ENCODE results near the gene LIMA1. TPM values are rescaled to one million over a fixed set of nuclear protein-coding genes. Genes with fewer than 3 reads are reported as not detected.

LIMA1 gene
- total and polyA plus RNA-seq, 4 experiments from 2014 or later, result 4.9 to 14.9 (median 12.0) TPM

GRCh38 chr12:50184261-50184660, 99.1 kb downstream of the LIMA1 start:
- Histone ChIP-seq H3K4me1 (ENCODE audit: insufficient read depth, low read length) (peaks cover 28% of the 10 kb centered on the region), H3K27ac (ENCODE audit: low read depth, low read length) (no peak overlapping the region), H3K27me3 (ENCODE audit: insufficient read depth, low read length) (no peaks in the 10 kb centered on the region), H3K36me3 (ENCODE audit: insufficient read depth, low read length) (peaks cover 6% of the 10 kb centered on the region), H3K4me3 (ENCODE audit: low read length in 2 of 2) (no peak overlapping the region), H3K9me3 (ENCODE audit: control insufficient read depth in 1 of 2, low read length in 2 of 2) (no peaks in the 10 kb centered on the region)
- CTCF ChIA-PET (ENCODE audit: partially characterized antibody), result interaction anchor here (0.8 to 4.5 kb wide), 4 partner anchors 8 to 114 kb away, joined by 3 to 33 read pairs (median 12); no protein-coding TSS in a partner anchor
- H3K27me3 Mint-ChIP-seq, result no peaks in the 10 kb centered on the region
- H3K9me3 Mint-ChIP-seq, result no peaks in the 10 kb centered on the region
- peaks cover 9 to 16% of the 10 kb centered on the region in 2 donors for H3K36me3 Mint-ChIP-seq
- DNase-seq, result no peak
- H3K27ac Mint-ChIP-seq, result peak overlapping the region in 2 of 7 donors; percentile 55 to 59
- POLR2A ChIA-PET (ENCODE audit: partially characterized antibody), result interaction anchor here (1.5 kb wide), 1 partner anchor 37 kb away, joined by 3 read pairs; no protein-coding TSS in a partner anchor
- no peak overlapping the region for H3K4me3 Mint-ChIP-seq
- peaks cover 13 to 35% (median 21%) of the 10 kb centered on the region in 4 donors for H3K4me1 Mint-ChIP-seq
- intact Hi-C loops (cut with micrococcal nuclease), result loop anchor here (10.0 kb wide), 1 partner anchor 219 kb away; the partner anchor contains the start of gene AQP5

GRCh38 chr12:50182461-50182860, 100.9 kb downstream of the LIMA1 start:
- DNase-seq, result no peak
- no peak overlapping the region for H3K4me3 Mint-ChIP-seq
- H3K36me3 ChIP-seq (ENCODE audit: insufficient read depth, low read length), result peaks cover 17% of the 10 kb centered on the region
- H3K4me3 ChIP-seq (ENCODE audit: low read length in 2 of 2), result no peak overlapping the region
- peak overlapping the region in 2 of 7 donors; percentile 22 to 31 for H3K27ac Mint-ChIP-seq
- H3K27me3 ChIP-seq (ENCODE audit: insufficient read depth, low read length), result no peaks in the 10 kb centered on the region
- H3K4me1 ChIP-seq (ENCODE audit: insufficient read depth, low read length), result peaks cover 10% of the 10 kb centered on the region
- H3K9me3 Mint-ChIP-seq, result no peaks in the 10 kb centered on the region
- peaks cover 14 to 22% of the 10 kb centered on the region in 2 donors for H3K36me3 Mint-ChIP-seq
- H3K4me1 Mint-ChIP-seq, result peaks cover 5 to 19% (median 10%) of the 10 kb centered on the region in 4 donors
- ChIA-PET CTCF (ENCODE audit: partially characterized antibody) (interaction anchor here (1.7 to 4.2 kb wide), 3 partner anchors 43 to 132 kb away, joined by 5 to 14 read pairs (median 7); no protein-coding TSS in a partner anchor), POLR2A (ENCODE audit: partially characterized antibody) (interaction anchor here (0.9 kb wide), 1 partner anchor 98 kb away, joined by 7 read pairs; no protein-coding TSS in a partner anchor)
- H3K9me3 ChIP-seq (ENCODE audit: control insufficient read depth in 1 of 2, low read length in 2 of 2), result no peaks in the 10 kb centered on the region
- no peaks in the 10 kb centered on the region for H3K27me3 Mint-ChIP-seq
- intact Hi-C loops (cut with micrococcal nuclease), result loop anchor here (10.0 kb wide), 1 partner anchor 218 kb away; the partner anchor contains the start of gene AQP5
- no peak overlapping the region for H3K27ac ChIP-seq (ENCODE audit: low read depth, low read length)

- H3K4me1 Mint-ChIP-seq, result peaks cover 5 to 14% (median 7%) of the 10 kb centered on the region in 4 donors
- Histone ChIP-seq H3K27me3 (ENCODE audit: insufficient read depth, low read length) (no peaks in the 10 kb centered on the region), H3K4me3 (ENCODE audit: low read length in 2 of 2) (no peak overlapping the region), H3K9me3 (ENCODE audit: control insufficient read depth in 1 of 2, low read length in 2 of 2) (no peaks in the 10 kb centered on the region), H3K4me1 (ENCODE audit: insufficient read depth, low read length) (peaks cover 4% of the 10 kb centered on the region), H3K27ac (ENCODE audit: low read depth, low read length) (no peak overlapping the region), H3K36me3 (ENCODE audit: insufficient read depth, low read length) (peaks cover 22% of the 10 kb centered on the region)
- ChIA-PET CTCF (ENCODE audit: partially characterized antibody) (interaction anchor here (1.0 to 11.4 kb wide), 6 partner anchors 42 to 133 kb away, joined by 3 to 131 read pairs (median 6); partner anchors contain the start of genes COX14 and SMARCD1), POLR2A (ENCODE audit: partially characterized antibody) (interaction anchor here (0.5 to 1.0 kb wide), 3 partner anchors 9 to 69 kb away, joined by 3 to 4 read pairs (median 3); partner anchors contain the start of gene CERS5)
- peak overlapping the region in 1 of 7 donors; percentile 32 for H3K27ac Mint-ChIP-seq
- H3K9me3 Mint-ChIP-seq, result no peaks in the 10 kb centered on the region
- no peak overlapping the region for H3K4me3 Mint-ChIP-seq
- intact Hi-C loops (cut with micrococcal nuclease), result loop anchor here (10.0 kb wide), 1 partner anchor 217 kb away; the partner anchor contains the start of gene AQP5
- H3K27me3 Mint-ChIP-seq, result no peaks in the 10 kb centered on the region
- peaks cover 19 to 29% of the 10 kb centered on the region in 2 donors for H3K36me3 Mint-ChIP-seq
- DNase-seq, result no peak
Observed at GRCh38 chr12:50181691-50182090, 101.6 kb downstream of the LIMA1 start.

GRCh38 chr12:50175716-50176026, 107.6 kb downstream of the LIMA1 start:
- Mint-ChIP-seq H3K27me3 (no peaks in the 10 kb centered on the region), H3K36me3 (peaks cover 10 to 25% of the 10 kb centered on the region in 2 donors), H3K27ac (peak overlapping the region in 1 of 7 donors; percentile 49), H3K4me3 (no peak overlapping the region), H3K9me3 (no peaks in the 10 kb centered on the region), H3K4me1 (peaks cover 0 to 2% (median 0%) of the 10 kb centered on the region in 4 donors)
- intact Hi-C loops (cut with micrococcal nuclease), result loop anchor here (1.0 kb wide), 5 partner anchors 43 to 105 kb away; no protein-coding TSS in a partner anchor
- DNase-seq, result no peak
- H3K9me3 ChIP-seq (ENCODE audit: control insufficient read depth in 1 of 2, low read length in 2 of 2), result no peaks in the 10 kb centered on the region
- no peak overlapping the region for H3K27ac ChIP-seq (ENCODE audit: low read depth, low read length)
- H3K36me3 ChIP-seq (ENCODE audit: insufficient read depth, low read length), result peaks cover 22% of the 10 kb centered on the region
- ChIA-PET CTCF (ENCODE audit: partially characterized antibody) (interaction anchor here (0.7 to 13.8 kb wide), 27 partner anchors 9 to 139 kb away, joined by 3 to 197 read pairs (median 4); partner anchors contain the start of genes CERS5, COX14, GPD1 and SMARCD1), POLR2A (ENCODE audit: partially characterized antibody) (interaction anchor here (0.5 to 1.1 kb wide), 5 partner anchors 9 to 88 kb away, joined by 3 to 6 read pairs (median 3); partner anchors contain the start of genes CERS5 and COX14)
- no peaks in the 10 kb centered on the region for H3K4me1 ChIP-seq (ENCODE audit: insufficient read depth, low read length)
- no peaks in the 10 kb centered on the region for H3K27me3 ChIP-seq (ENCODE audit: insufficient read depth, low read length)
- H3K4me3 ChIP-seq (ENCODE audit: low read length in 2 of 2), result no peak overlapping the region

GRCh38 chr12:50174971-50175715, 108.2 kb downstream of the LIMA1 start:
- no peak overlapping the region for H3K27ac ChIP-seq (ENCODE audit: low read depth, low read length)
- POLR2A ChIA-PET (ENCODE audit: partially characterized antibody), result interaction anchor here (0.7 to 1.1 kb wide), 2 partner anchors 63 to 87 kb away, joined by 3 to 6 read pairs; partner anchors contain the start of gene COX14
- no peaks in the 10 kb centered on the region for H3K4me1 ChIP-seq (ENCODE audit: insufficient read depth, low read length)
- Mint-ChIP-seq H3K27me3 (no peaks in the 10 kb centered on the region), H3K36me3 (peaks cover 10 to 22% of the 10 kb centered on the region in 2 donors), H3K4me3 (no peak overlapping the region), H3K9me3 (peaks cover 0 to 3% (median 0%) of the 10 kb centered on the region in 8 donors), H3K27ac (peak overlapping the region in 2 of 7 donors; percentile 13 to 49), H3K4me1 (peaks cover 0 to 2% (median 0%) of the 10 kb centered on the region in 4 donors)
- no peak overlapping the region for H3K4me3 ChIP-seq (ENCODE audit: low read length in 2 of 2)
- peak; percentile 44 to 71 (median 64) for DNase-seq
- CTCF ChIA-PET (ENCODE audit: partially characterized antibody), result interaction anchor here (0.6 to 13.8 kb wide), 28 partner anchors 8 to 139 kb away, joined by 3 to 197 read pairs (median 4); partner anchors contain the start of genes CERS5, COX14, GPD1 and SMARCD1
- no peaks in the 10 kb centered on the region for H3K9me3 ChIP-seq (ENCODE audit: control insufficient read depth in 1 of 2, low read length in 2 of 2)
- peaks cover 19% of the 10 kb centered on the region for H3K36me3 ChIP-seq (ENCODE audit: insufficient read depth, low read length)
- intact Hi-C loops (cut with micrococcal nuclease), result loop anchor here (1.0 kb wide), 5 partner anchors 43 to 105 kb away; no protein-coding TSS in a partner anchor
- H3K27me3 ChIP-seq (ENCODE audit: insufficient read depth, low read length), result no peaks in the 10 kb centered on the region

- no peaks in the 10 kb centered on the region for H3K27me3 ChIP-seq (ENCODE audit: insufficient read depth, low read length)
- intact Hi-C loops (cut with micrococcal nuclease), result loop anchor here (1.0 to 2.0 kb wide), 3 partner anchors 56 to 142 kb away; partner anchors contain the start of genes RACGAP1 and SMARCD1
- peak; percentile 97 to 98 (median 97) for DNase-seq
- peak within 1 kb of the TSS; percentile 90 for H3K27ac ChIP-seq (ENCODE audit: low read depth, low read length)
- ChIA-PET POLR2A (ENCODE audit: partially characterized antibody) (interaction anchor here (0.5 to 5.9 kb wide), 26 partner anchors 9 to 1138 kb away, joined by 3 to 112 read pairs (median 4); partner anchors contain the start of genes COX14, LIMA1 and SMARCD1), CTCF (ENCODE audit: partially characterized antibody) (interaction anchor here (0.6 to 13.8 kb wide), 14 partner anchors 9 to 141 kb away, joined by 3 to 197 read pairs (median 4); partner anchors contain the start of genes COX14, GPD1 and SMARCD1)
- H3K9me3 Mint-ChIP-seq, result peaks cover 0 to 4% (median 0%) of the 10 kb centered on the region in 8 donors
- H3K36me3 ChIP-seq (ENCODE audit: insufficient read depth, low read length), result no peaks in the 10 kb centered on the region
- H3K4me3 ChIP-seq (ENCODE audit: low read length in 2 of 2), result peak within 1 kb of the TSS; percentile 72 to 81
- H3K4me1 Mint-ChIP-seq, result peaks cover 19 to 34% (median 26%) of the 10 kb centered on the region in 4 donors
- H3K36me3 Mint-ChIP-seq, result peaks cover 0 to 6% of the 10 kb centered on the region in 2 donors
- H3K4me3 Mint-ChIP-seq, result peak within 1 kb of the TSS; percentile 93 to 96 (median 94)
- H3K27me3 Mint-ChIP-seq, result no peaks in the 10 kb centered on the region
- no peaks in the 10 kb centered on the region for H3K9me3 ChIP-seq (ENCODE audit: control insufficient read depth in 1 of 2, low read length in 2 of 2)
- H3K4me1 ChIP-seq (ENCODE audit: insufficient read depth, low read length), result peaks cover 30% of the 10 kb centered on the region
- H3K27ac Mint-ChIP-seq, result peak within 1 kb of the TSS; percentile 88 to 98 (median 96)
Observed at GRCh38 chr12:50167049-50167828, 116.1 kb downstream of the LIMA1 start, which contains the start of gene CERS5. TSS of gene CERS5 (minus strand) at chr12:50167369. CDS start at chr12:50167297, 72 bp downstream.
